GM21390 (cell line): ENCODE data around the gene SNX3.
"Not testable (repeated sequence)": the region's sequence is repeated elsewhere in the genome, so short reads cannot be mapped to it uniquely, and the experiment has no call there.

Experiments
- ATAC-seq: cut with Tn5 transposase; IDR thresholded peaks from one replicate; pipeline ENCODE4 v1.9.1; 2021; ENCODE audit not compliant: unreplicated experiment

SNX3 gene

GRCh38 chr6:108260809-108261569, at the start of gene SNX3:
TSS of gene SNX3 (minus strand) at chr6:108261040. CDS start at chr6:108260921, 119 bp downstream.
- peak; percentile 88 for ATAC-seq

- no peak for ATAC-seq
These were observed 49.0 kb upstream of the SNX3 start for GRCh38 chr6:108309844-108310243.

GRCh38 chr6:108308641-108309040, 47.8 kb upstream of the SNX3 start:
- ATAC-seq: not testable (repeated sequence)

GRCh38 chr6:108304646-108305045, 43.8 kb upstream of the SNX3 start:
- no peak for ATAC-seq

GRCh38 chr6:108302386-108302785, 41.5 kb upstream of the SNX3 start:
- ATAC-seq: no peak

- no peak for ATAC-seq
These were observed 34.8 kb upstream of the SNX3 start for GRCh38 chr6:108295676-108296075.

GRCh38 chr6:108294727-108295625, 34.1 kb upstream of the SNX3 start, which contains the start of gene AFG1L:
TSS of gene AFG1L (plus strand) at chr6:108295054. CDS start at chr6:108295080, 26 bp downstream.
- ATAC-seq: peak; percentile 87

- peak; percentile 28 for ATAC-seq
These were observed 33.5 kb upstream of the SNX3 start for GRCh38 chr6:108294297-108294726.

- ATAC-seq: no peak
These were observed 32.9 kb upstream of the SNX3 start for GRCh38 chr6:108293527-108294296.

- not testable (repeated sequence) for ATAC-seq
These were observed 31.7 kb upstream of the SNX3 start for GRCh38 chr6:108292561-108292960.

- no peak for ATAC-seq
These were observed 30.3 kb upstream of the SNX3 start for GRCh38 chr6:108291091-108291490.

GRCh38 chr6:108288742-108289141, 27.9 kb upstream of the SNX3 start:
- ATAC-seq: no peak

- ATAC-seq: no peak
These were observed 26.5 kb upstream of the SNX3 start for GRCh38 chr6:108287373-108287772.

- no peak for ATAC-seq
These were observed 25.5 kb upstream of the SNX3 start for GRCh38 chr6:108286366-108286765.

- ATAC-seq: no peak
These were observed 24.5 kb upstream of the SNX3 start for GRCh38 chr6:108285381-108285780.

- ATAC-seq: no peak
These were observed 17.0 kb upstream of the SNX3 start for GRCh38 chr6:108277831-108278230.

GRCh38 chr6:108277295-108277694, 16.5 kb upstream of the SNX3 start:
- ATAC-seq: no peak

- ATAC-seq: no peak
These were observed 15.1 kb upstream of the SNX3 start for GRCh38 chr6:108275976-108276375.

- ATAC-seq: no peak
These were observed 13.7 kb upstream of the SNX3 start for GRCh38 chr6:108274546-108274945.

- ATAC-seq: not testable (repeated sequence)
These were observed 9.1 kb upstream of the SNX3 start for GRCh38 chr6:108269955-108270354.

GRCh38 chr6:108268845-108269244, 8.0 kb upstream of the SNX3 start:
- ATAC-seq: no peak
